Measurements from ENCODE around the gene RFFL. TPM values are rescaled to one million over a fixed set of nuclear protein-coding genes. Genes with fewer than 3 reads are reported as not detected.

RFFL gene
- total and polyA plus RNA-seq, 4 donors: 5.8 to 38.1 (median 21.9) TPM

DNA sequence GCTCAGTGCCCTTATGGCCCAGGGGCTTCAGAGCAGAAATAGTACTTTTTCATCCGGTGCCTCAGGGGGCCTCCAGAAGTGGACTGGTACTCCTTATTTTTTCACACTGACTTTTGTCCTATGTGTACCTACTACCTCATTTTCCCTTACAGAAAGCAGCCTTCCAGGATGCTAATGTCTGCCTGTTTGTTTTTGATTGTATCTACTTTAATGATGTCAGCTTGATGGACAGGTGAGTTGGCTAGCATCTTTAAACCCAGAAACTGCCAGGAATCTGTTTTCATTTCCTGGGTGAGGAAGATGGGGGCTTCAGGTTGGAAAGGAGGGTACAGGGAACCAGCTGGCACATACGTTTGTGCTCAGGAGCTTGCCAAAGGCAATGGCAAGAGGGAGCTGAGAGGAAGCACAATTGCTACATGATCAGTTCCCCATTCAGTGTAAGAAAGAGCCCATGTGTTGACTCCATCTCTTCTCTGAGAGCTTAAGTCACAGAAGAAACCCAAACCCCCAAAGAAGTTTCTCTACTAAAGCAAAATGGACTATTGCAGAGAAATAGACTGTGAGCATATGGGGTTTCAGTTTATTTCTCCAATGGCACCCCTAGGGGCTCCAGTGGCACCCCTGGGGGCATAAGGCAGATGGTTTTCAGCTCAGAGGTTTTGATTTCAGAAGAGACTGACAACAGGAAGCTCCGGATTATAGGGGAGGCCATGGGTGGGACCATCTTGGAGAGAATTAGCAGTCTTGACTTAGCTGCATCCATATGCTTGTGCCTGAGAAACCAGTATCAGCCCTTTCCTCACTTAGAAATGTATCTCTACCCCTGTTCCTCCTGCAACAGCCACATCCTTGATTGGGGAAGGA, 66.9 kb downstream of the RFFL start:
- no peak overlapping the region for H3K4me3 ChIP-seq
- peaks cover 0 to 16% (median 15%) of the 10 kb centered on the region in 5 donors for H3K4me1 ChIP-seq (ENCODE audit: control insufficient read depth in 5 of 5, insufficient read depth in 5 of 5, low read length in 5 of 5)
- no peaks in the 10 kb centered on the region for H3K27me3 ChIP-seq (ENCODE audit: control insufficient read depth in 3 of 3, insufficient read depth in 3 of 3, low read length in 2 of 3)
- 56 to 78% methylated on average over 3 of the region's 3 CpGs for WGBS, 2 donors
- no peak for DNase-seq
- H3K36me3 ChIP-seq (ENCODE audit: control insufficient read depth in 4 of 4, insufficient read depth in 4 of 4, low read length in 4 of 4): peaks cover 16 to 71% (median 37%) of the 10 kb centered on the region in 4 donors
- no peak for ATAC-seq (ENCODE audit: insufficient read depth, low FRiP score)
- no peak overlapping the region for H3K9ac ChIP-seq (ENCODE audit: insufficient read depth in 1 of 2, low read length in 2 of 2)
- TF ChIP-seq, protein P1, sequence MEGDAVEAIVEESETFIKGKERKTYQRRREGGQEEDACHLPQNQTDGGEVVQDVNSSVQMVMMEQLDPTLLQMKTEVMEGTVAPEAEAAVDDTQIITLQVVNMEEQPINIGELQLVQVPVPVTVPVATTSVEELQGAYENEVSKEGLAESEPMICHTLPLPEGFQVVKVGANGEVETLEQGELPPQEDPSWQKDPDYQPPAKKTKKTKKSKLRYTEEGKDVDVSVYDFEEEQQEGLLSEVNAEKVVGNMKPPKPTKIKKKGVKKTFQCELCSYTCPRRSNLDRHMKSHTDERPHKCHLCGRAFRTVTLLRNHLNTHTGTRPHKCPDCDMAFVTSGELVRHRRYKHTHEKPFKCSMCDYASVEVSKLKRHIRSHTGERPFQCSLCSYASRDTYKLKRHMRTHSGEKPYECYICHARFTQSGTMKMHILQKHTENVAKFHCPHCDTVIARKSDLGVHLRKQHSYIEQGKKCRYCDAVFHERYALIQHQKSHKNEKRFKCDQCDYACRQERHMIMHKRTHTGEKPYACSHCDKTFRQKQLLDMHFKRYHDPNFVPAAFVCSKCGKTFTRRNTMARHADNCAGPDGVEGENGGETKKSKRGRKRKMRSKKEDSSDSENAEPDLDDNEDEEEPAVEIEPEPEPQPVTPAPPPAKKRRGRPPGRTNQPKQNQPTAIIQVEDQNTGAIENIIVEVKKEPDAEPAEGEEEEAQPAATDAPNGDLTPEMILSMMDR (IDR thresholded peaks at IDR 0.05; ENCODE audit: control extremely low read depth, extremely low read depth): no peak
- no peak overlapping the region for H3K27ac ChIP-seq (ENCODE audit: low read depth in 1 of 2, low read length in 1 of 2)
- no peaks in the 10 kb centered on the region for H3K9me3 ChIP-seq (ENCODE audit: control insufficient read depth in 4 of 4, insufficient read depth in 3 of 4, low read length in 3 of 4)

DNA sequence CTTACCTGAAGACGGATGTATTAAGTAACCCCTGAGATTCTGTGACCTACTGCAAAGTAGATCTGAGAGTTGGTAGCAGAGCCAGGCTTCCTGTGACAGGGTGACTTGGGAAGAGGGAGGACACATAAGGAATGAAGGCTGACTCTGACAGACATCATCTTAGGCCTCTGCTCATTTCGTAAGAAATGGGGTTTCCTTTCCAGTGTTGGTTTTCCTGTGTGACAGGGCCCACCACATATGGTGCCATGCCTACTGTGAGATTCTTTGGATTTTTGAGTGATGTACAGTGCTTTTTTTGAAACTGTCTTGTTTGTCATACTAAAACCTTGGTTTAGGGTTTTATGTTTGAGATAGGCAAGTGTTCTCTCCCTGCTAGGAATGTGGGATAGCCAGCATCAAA, 70.5 kb downstream of the RFFL start:
- Histone ChIP-seq H3K4me1 (ENCODE audit: control insufficient read depth in 5 of 5, insufficient read depth in 5 of 5, low read length in 5 of 5) (peaks cover 0 to 16% (median 14%) of the 10 kb centered on the region in 5 donors), H3K4me3 (no peak overlapping the region), H3K9me3 (ENCODE audit: control insufficient read depth in 4 of 4, insufficient read depth in 3 of 4, low read length in 3 of 4) (no peaks in the 10 kb centered on the region), H3K9ac (ENCODE audit: insufficient read depth in 1 of 2, low read length in 2 of 2) (no peak overlapping the region), H3K36me3 (ENCODE audit: control insufficient read depth in 4 of 4, insufficient read depth in 4 of 4, low read length in 4 of 4) (peaks cover 26 to 67% (median 34%) of the 10 kb centered on the region in 4 donors), H3K27me3 (ENCODE audit: control insufficient read depth in 3 of 3, insufficient read depth in 3 of 3, low read length in 2 of 3) (no peaks in the 10 kb centered on the region), H3K27ac (ENCODE audit: low read depth in 1 of 2, low read length in 1 of 2) (no peak overlapping the region)
- ATAC-seq (ENCODE audit: insufficient read depth, low FRiP score) (no peak), DNase-seq (no peak)
- TF ChIP-seq, protein P1 (IDR thresholded peaks at IDR 0.05; ENCODE audit: control extremely low read depth, extremely low read depth): no peak
- 31 to 69% methylated on average over 2 of the region's 2 CpGs for WGBS, 2 donors

DNA sequence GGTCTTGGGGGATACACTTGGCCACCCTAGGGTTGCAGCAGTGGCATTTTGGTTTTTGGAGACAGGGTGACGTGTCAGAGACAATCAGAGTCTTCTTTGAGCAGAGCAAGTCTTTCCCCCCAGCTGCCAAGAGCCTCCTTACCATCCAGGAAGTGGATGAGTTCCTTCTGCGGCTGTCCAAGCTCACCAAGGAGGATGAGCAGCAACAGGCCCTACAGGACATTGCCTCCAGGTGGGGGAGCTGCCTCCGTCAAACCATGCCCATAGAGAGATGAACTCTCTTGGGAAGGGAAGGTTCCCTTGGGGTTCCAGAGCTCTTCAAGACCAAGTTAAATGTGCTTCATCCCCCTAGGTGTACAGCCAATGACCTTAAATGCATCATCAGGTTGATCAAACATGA, 71.9 kb downstream of the RFFL start:
- ATAC-seq (ENCODE audit: insufficient read depth, low FRiP score) (no peak), DNase-seq (no peak)
- Histone ChIP-seq H3K27ac (ENCODE audit: low read depth in 1 of 2, low read length in 1 of 2) (no peak overlapping the region), H3K9ac (ENCODE audit: insufficient read depth in 1 of 2, low read length in 2 of 2) (no peak overlapping the region), H3K4me3 (no peak overlapping the region), H3K4me1 (ENCODE audit: control insufficient read depth in 5 of 5, insufficient read depth in 5 of 5, low read length in 5 of 5) (peaks cover 0 to 4% (median 1%) of the 10 kb centered on the region in 5 donors), H3K27me3 (ENCODE audit: control insufficient read depth in 3 of 3, insufficient read depth in 3 of 3, low read length in 2 of 3) (no peaks in the 10 kb centered on the region), H3K36me3 (ENCODE audit: control insufficient read depth in 4 of 4, insufficient read depth in 4 of 4, low read length in 4 of 4) (peaks cover 27 to 70% (median 37%) of the 10 kb centered on the region in 4 donors), H3K9me3 (ENCODE audit: control insufficient read depth in 4 of 4, insufficient read depth in 3 of 4, low read length in 3 of 4) (no peaks in the 10 kb centered on the region)
- TF ChIP-seq, protein P1 (IDR thresholded peaks at IDR 0.05; ENCODE audit: control extremely low read depth, extremely low read depth): no peak
- WGBS, 2 donors: 32 to 83% methylated on average over 3 of the region's 3 CpGs
